ENCODE data around the gene SLC1A2. TPM values are rescaled to one million over a fixed set of nuclear protein-coding genes. Genes with fewer than 3 reads are reported as not detected.

The SLC1A2 gene
- total RNA-seq, 1 experiment from 2014 or later: 0.50 TPM

- Histone ChIP-seq H2BK5ac (ENCODE audit: insufficient read length, low read length) (no peak overlapping the region), H2AFZ (ENCODE audit: low read length) (no peak overlapping the region), H2BK12ac (ENCODE audit: insufficient read length, low read depth, low read length) (no peak overlapping the region), H4K5ac (ENCODE audit: insufficient read length, low read depth, low read length) (no peak overlapping the region), H2BK20ac (ENCODE audit: low read depth, low read length, poor library complexity, severe bottlenecking) (no peak overlapping the region), H3K27ac (ENCODE audit: insufficient read length, low read depth, low read length) (no peak overlapping the region), H2AK5ac (ENCODE audit: insufficient read length, low read length) (no peak overlapping the region), H4K20me1 (ENCODE audit: control insufficient read depth, insufficient read depth, insufficient read length) (no peaks in the 10 kb centered on the region), H2BK15ac (ENCODE audit: low read depth, low read length) (no peak overlapping the region), H3K9ac (ENCODE audit: extremely low read depth, insufficient read length, low read length) (no peak overlapping the region), H3K9me3 (ENCODE audit: control insufficient read depth, low read depth, low read length) (no peaks in the 10 kb centered on the region), H3K56ac (ENCODE audit: insufficient read length, low read depth, low read length) (no peak overlapping the region), H3K4ac (ENCODE audit: low read depth, low read length) (no peak overlapping the region), H3K4me2 (ENCODE audit: insufficient read depth, insufficient read length, low read length) (no peak overlapping the region), H4K91ac (ENCODE audit: insufficient read length, low read depth, low read length) (no peak overlapping the region), H3K79me1 (ENCODE audit: insufficient read depth, low read depth, low read length, poor library complexity, severe bottlenecking) (no peaks in the 10 kb centered on the region), H3K14ac (ENCODE audit: insufficient read depth, low read length) (no peak overlapping the region), H2BK120ac (ENCODE audit: low read depth, low read length, poor library complexity, severe bottlenecking) (no peak overlapping the region), H4K8ac (replicated peaks; ENCODE audit: insufficient read length, low read depth, low read length) (no peak overlapping the region), H3K23ac (ENCODE audit: insufficient read length, low read depth, low read length) (no peak overlapping the region), H3K18ac (ENCODE audit: insufficient read length, low read depth, low read length) (no peak overlapping the region), H3K4me1 (ENCODE audit: insufficient read depth, low read length) (no peaks in the 10 kb centered on the region), H3K23me2 (ENCODE audit: insufficient read length, low read depth, low read length, poor library complexity, severe bottlenecking) (no peaks in the 10 kb centered on the region), H3K79me2 (ENCODE audit: insufficient read depth, low read length) (no peaks in the 10 kb centered on the region), H3K27me3 (ENCODE audit: insufficient read depth, low read length) (peaks cover 11% of the 10 kb centered on the region; the same call in 1 of the 2 replicates), H3T11ph (ENCODE audit: low read length) (no peak overlapping the region)
- no CpG with 5 or more reads among the region's 1 CpG for WGBS (ENCODE audit: extremely low coverage, insufficient read length, low lambda C conversion rate)
- no peak for DNase-seq
- no peaks in the 10 kb centered on the region for H3K9me3 Mint-ChIP-seq
- no peak overlapping the region for H3K27ac Mint-ChIP-seq
- H3K4me3 Mint-ChIP-seq: no peak overlapping the region
- no peaks in the 10 kb centered on the region for H3K4me1 Mint-ChIP-seq
- no peak for TF ChIP-seq CTCF (conservative IDR thresholded peaks at IDR 0.05)
- peaks cover 89% of the 10 kb centered on the region for H3K27me3 Mint-ChIP-seq (ENCODE audit: low read depth)
- no peaks in the 10 kb centered on the region for H3K36me3 Mint-ChIP-seq (ENCODE audit: insufficient read depth in 1 of 3, low read depth in 3 of 3)
Measured at GRCh38 chr11:35426351-35426750, 7.0 kb upstream of the SLC1A2 start.

All from H9 (cell line).